ENCODE measurements around the gene GALNT14.

GRCh38 chr2:30965022-30965531, 173.2 kb downstream of the GALNT14 start:
- TF ChIP-seq POLR2A (IDR thresholded peaks at IDR 0.05): no peak
- TF ChIP-seq, protein P1, sequence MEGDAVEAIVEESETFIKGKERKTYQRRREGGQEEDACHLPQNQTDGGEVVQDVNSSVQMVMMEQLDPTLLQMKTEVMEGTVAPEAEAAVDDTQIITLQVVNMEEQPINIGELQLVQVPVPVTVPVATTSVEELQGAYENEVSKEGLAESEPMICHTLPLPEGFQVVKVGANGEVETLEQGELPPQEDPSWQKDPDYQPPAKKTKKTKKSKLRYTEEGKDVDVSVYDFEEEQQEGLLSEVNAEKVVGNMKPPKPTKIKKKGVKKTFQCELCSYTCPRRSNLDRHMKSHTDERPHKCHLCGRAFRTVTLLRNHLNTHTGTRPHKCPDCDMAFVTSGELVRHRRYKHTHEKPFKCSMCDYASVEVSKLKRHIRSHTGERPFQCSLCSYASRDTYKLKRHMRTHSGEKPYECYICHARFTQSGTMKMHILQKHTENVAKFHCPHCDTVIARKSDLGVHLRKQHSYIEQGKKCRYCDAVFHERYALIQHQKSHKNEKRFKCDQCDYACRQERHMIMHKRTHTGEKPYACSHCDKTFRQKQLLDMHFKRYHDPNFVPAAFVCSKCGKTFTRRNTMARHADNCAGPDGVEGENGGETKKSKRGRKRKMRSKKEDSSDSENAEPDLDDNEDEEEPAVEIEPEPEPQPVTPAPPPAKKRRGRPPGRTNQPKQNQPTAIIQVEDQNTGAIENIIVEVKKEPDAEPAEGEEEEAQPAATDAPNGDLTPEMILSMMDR (IDR thresholded peaks at IDR 0.05): no peak
- no peak for TF ChIP-seq EP300 (IDR thresholded peaks at IDR 0.05)
- no peak for TF ChIP-seq POLR2AphosphoS5 (IDR thresholded peaks at IDR 0.05)

All from suprapubic skin (tissue), 4 donors.